ENCODE measurements around the gene NOSIP. TPM values are rescaled to one million over a fixed set of nuclear protein-coding genes. Genes with fewer than 3 reads are reported as not detected.

NOSIP gene
- total RNA-seq, 2 donors from 2014 or later: 70.6 to 75.2 TPM

DNA sequence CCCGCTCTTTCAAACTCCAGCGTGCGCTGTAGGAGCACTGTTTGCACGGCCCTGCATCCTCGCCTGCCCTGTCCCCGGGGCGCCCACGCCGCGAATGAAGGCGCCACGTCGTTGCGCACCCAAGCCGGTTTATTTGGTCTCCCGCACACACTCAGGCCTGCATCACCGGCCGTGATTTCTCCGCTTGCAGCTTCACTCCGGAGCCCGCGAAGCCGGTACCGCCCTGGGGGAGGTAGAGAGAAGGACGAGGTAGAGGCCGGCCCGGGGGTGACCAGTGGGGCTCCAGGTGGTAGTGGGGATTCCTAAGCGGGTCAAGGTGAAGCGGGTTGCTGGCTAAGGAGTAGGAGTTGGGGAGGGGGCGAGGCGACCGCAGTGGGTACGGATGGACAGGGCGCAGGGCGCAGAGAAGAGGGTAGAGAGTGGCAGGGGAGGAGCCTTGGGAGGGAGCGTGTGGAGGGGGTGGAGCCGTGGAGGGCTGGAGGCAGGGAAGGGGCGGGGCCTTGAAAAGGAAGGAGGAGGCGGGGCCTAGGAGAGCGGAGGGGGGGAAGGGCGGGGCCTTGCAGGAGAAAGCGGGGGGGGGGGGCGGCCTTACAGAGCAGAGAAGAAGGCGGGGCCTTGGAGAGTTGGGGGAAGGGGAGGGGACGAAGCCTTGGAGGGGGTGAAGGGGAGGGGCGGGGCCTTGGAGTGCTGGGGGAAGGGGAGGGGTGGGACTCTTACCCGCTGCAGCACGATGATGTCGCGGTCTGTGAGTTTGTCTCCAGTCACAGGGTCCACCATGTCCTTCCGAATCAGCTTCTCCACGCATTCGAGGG lies 24.6 kb downstream of the NOSIP start:
- Mint-ChIP-seq H3K27me3 (no peaks in the 10 kb centered on the region), H3K36me3 (peaks cover 9% of the 10 kb centered on the region), H3K27ac (peak overlapping the region in 1 of 2 donors; percentile 86), H3K4me1 (ENCODE audit: low read depth in 2 of 2) (peaks cover 28 to 38% of the 10 kb centered on the region in 2 donors), H3K4me3 (peak overlapping the region; percentile 90), H3K9me3 (no peaks in the 10 kb centered on the region)
- no peak for DNase-seq (ENCODE audit: low spot score)
- ATAC-seq: peak in 1 of 2 donors; percentile 57

DNA sequence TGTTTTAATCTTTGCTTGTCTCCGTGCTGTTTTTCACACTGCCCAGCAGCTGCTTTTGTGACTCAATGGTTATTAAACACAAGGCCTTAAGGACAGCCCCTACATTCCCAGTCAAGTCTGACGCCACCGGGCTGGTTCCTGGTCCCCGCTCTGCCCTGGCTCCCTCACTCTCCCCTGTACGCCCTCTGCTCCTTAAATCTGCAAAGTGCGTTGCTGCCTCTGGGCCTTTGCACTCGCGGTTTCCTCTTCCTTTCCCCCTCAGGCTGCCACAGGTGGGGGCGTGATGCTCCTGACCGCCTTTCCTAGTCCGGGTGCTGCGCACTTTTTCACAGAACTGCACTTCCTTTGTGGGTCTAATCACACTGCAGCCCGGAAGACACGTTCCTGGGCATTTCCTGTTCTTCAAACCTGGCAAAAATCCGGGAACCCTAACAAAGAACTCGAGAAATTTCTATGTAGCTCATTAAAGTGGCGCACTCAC lies 25.6 kb downstream of the NOSIP start:
- H3K27ac Mint-ChIP-seq: peak overlapping the region; percentile 86 to 87
- H3K9me3 Mint-ChIP-seq: no peaks in the 10 kb centered on the region
- DNase-seq (ENCODE audit: low spot score) (no peak), ATAC-seq (peak; percentile 63)
- peaks cover 9% of the 10 kb centered on the region for H3K36me3 Mint-ChIP-seq
- H3K27me3 Mint-ChIP-seq: no peaks in the 10 kb centered on the region
- peaks cover 20 to 27% of the 10 kb centered on the region in 2 donors for H3K4me1 Mint-ChIP-seq (ENCODE audit: low read depth in 2 of 2)
- peak overlapping the region; percentile 90 for H3K4me3 Mint-ChIP-seq

DNA sequence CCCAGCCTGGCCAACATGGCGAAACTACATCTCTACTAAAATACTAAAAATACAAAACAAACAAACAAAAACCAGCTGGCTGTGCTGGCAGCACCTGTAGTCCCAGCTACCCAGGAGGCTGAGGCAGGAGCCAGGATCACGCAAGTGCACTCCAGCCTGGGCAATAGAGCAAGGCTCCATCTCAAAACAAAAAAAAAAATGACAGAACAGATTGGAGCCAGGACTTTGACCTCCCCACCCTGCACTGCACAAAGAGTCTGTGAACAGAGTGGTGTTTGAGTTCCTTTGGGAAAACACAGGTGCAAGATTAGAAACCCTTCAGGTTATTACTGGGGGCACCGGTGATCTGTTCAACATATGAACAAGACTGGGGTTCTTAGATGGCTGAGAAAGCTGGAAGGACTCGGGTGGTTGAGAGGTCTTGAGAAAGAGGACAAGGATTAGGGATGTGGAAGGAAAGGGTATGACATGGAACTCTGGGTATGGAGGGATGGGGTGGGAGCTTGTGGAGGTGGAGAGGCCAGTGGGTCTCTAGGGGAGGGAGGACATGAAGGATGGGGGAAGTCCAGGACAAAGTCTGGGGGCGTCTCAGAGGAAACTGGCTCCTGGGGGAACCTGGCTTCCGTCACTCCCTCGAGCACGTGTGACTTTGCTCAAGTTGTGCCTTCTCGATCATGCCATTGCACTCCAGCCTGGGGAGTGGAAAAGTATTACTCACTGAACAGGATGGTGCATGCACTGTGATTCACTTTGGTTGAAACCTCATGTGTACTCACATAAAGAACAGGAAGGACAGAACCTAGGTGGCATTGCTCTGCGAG lies 26.7 kb downstream of the NOSIP start:
- ATAC-seq (peak; percentile 62 to 74), DNase-seq (ENCODE audit: low spot score) (no peak)
- H3K27me3 Mint-ChIP-seq: no peaks in the 10 kb centered on the region
- peak overlapping the region; percentile 57 for H3K4me3 Mint-ChIP-seq
- H3K36me3 Mint-ChIP-seq: peaks cover 9% of the 10 kb centered on the region
- H3K9me3 Mint-ChIP-seq: no peaks in the 10 kb centered on the region
- peaks cover 18 to 24% of the 10 kb centered on the region in 2 donors for H3K4me1 Mint-ChIP-seq (ENCODE audit: low read depth in 2 of 2)
- peak overlapping the region; percentile 86 to 87 for H3K27ac Mint-ChIP-seq

DNA sequence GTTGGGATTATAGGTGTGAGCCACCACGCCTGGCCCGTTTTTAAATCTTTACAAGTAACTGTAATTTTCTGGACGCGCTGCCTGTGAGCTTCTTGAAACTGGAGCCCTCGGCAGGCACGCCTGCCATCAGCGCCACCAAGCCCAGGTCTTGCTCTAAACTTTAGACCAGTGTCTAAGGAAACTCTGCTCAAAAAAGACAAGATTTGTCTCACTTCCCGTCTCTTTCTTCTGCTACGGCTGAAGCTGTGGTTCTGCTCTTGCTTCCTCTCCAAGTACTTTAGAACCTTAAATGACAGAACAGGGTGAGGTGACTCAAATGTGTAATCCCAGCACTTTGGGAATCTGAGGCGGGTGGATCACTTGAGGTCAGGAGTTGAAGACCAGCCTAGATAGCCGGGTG lies 27.6 kb downstream of the NOSIP start:
- no peak for ATAC-seq
- H3K4me1 Mint-ChIP-seq (ENCODE audit: low read depth in 2 of 2): peaks cover 18 to 24% of the 10 kb centered on the region in 2 donors
- H3K36me3 Mint-ChIP-seq: peaks cover 9% of the 10 kb centered on the region

DNA sequence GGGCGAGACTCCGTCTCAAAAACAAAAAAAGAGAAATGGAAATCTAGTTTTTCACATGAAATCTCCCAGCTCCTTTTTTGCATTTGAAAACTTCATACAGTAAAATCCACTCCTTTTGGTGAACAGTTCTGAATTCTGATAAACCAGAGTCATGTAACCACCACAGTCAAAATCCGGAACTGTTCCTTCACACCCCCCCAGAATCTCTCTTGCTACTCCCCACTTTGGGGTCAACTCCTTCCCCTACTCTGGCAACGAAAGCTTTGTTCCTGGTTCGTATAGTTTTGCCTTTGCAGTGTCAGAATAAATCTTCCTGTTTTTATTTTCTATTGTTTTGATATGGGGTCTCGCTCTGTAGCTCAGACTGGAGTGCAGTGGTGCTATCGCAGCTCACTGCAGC lies 28.8 kb downstream of the NOSIP start:
- Mint-ChIP-seq H3K36me3 (peaks cover 5% of the 10 kb centered on the region), H3K4me3 (no peak overlapping the region), H3K27me3 (no peaks in the 10 kb centered on the region), H3K27ac (no peak overlapping the region), H3K9me3 (no peaks in the 10 kb centered on the region), H3K4me1 (ENCODE audit: low read depth in 2 of 2) (peaks cover 23 to 24% of the 10 kb centered on the region in 2 donors)
- DNase-seq (ENCODE audit: low spot score): no peak
- no peak for ATAC-seq

More for the DNA sequence above, 27.6 kb downstream of the NOSIP start:
- Mint-ChIP-seq H3K27me3 (no peaks in the 10 kb centered on the region), H3K4me3 (peak overlapping the region; percentile 54), H3K27ac (peak overlapping the region; percentile 29 to 60), H3K9me3 (no peaks in the 10 kb centered on the region)
- no peak for DNase-seq (ENCODE audit: low spot score)

DNA sequence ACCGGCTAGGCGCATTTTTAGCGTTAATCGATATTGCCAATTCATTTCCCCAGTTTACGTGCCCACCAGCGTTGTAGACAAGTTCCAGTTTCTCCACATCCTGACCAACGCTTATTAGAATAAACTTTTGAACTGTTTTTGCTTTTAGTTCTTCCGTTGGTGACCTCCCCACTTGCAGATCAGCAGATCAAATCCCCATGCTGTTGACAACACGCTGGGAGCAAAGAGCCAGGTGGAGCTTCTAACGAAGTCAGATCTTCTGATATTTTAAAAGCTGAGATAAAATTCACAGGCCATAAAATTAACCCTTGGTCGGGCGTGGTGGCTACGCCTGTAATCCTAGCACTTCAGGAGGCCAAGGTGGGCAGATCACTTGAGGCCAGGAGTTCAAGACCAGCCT lies 31.3 kb downstream of the NOSIP start:
- Mint-ChIP-seq H3K9me3 (no peaks in the 10 kb centered on the region), H3K27me3 (no peaks in the 10 kb centered on the region), H3K36me3 (no peaks in the 10 kb centered on the region), H3K4me3 (no peak overlapping the region), H3K27ac (no peak overlapping the region), H3K4me1 (ENCODE audit: low read depth in 2 of 2) (peaks cover 10 to 20% of the 10 kb centered on the region in 2 donors)
- no peak for DNase-seq (ENCODE audit: low spot score)
- no peak for ATAC-seq

DNA sequence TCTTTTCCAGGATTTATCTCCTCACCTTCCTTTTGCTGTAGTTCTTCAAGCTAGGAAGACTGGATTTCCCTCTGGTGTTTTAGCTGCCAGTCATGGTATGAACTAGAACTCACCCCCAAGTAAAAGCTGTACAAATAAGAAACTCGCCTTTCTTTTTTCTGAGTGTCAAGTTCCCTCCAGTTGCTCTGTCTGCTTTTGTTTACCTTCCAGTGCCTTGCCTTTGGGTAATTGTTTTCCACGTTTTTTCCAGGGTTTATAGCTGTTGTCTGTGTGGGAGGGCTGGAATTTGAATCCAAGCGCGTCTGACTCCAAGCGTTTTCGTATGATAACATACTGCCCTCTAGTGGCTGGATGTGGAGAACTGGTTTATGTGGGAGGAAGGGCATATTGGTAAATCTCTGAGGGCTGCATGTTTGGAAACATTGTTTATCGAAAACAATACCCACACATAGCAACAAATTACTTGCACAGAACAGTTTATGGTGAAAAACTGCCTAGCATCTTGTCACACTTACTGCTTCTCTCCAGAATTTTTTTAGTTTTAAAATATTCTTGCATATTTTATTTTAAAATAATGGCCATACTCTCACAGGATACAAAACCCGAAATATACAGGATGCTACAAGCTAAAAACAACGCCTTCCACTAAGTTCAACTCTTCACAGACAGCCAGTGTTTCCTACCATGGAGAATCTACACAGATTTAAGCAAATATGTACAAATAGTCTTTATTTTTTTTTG lies 33.4 kb downstream of the NOSIP start:
- peak; percentile 70 to 77 for ATAC-seq
- Mint-ChIP-seq H3K4me1 (ENCODE audit: low read depth in 2 of 2) (peaks cover 3 to 12% of the 10 kb centered on the region in 2 donors), H3K36me3 (no peaks in the 10 kb centered on the region), H3K27me3 (no peaks in the 10 kb centered on the region), H3K9me3 (no peaks in the 10 kb centered on the region), H3K27ac (no peak overlapping the region), H3K4me3 (peak overlapping the region; percentile 48)
- DNase-seq (ENCODE audit: low spot score): peak; percentile 77

DNA sequence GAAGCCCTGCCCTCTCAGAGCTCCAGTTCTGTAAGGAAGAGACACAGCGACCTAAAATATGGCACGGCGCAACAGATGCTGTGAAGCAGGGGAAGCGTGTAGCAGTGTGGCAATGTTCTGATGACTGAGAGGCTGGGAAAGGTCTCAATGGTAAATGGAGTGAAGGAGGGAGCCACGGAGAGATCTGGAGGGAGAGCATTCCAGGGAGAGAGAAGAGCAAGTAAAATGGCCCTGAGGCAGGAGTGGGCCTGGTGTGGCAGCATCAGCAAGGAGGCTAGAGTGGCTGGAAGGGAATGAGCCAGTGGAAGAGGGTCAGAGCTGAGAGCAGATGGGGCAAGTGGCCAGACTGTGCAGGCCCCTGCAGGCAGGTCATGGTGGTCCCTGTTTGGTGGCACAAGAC lies 36.2 kb downstream of the NOSIP start:
- no peaks in the 10 kb centered on the region for H3K36me3 Mint-ChIP-seq
- H3K9me3 Mint-ChIP-seq: no peaks in the 10 kb centered on the region
- DNase-seq (ENCODE audit: low spot score) (no peak), ATAC-seq (peak in 1 of 2 donors; percentile 45)
- peaks cover 7 to 12% of the 10 kb centered on the region in 2 donors for H3K4me1 Mint-ChIP-seq (ENCODE audit: low read depth in 2 of 2)
- H3K27ac Mint-ChIP-seq: peak overlapping the region in 1 of 2 donors; percentile 20
- H3K27me3 Mint-ChIP-seq: peaks cover 0 to 3% of the 10 kb centered on the region in 2 donors
- H3K4me3 Mint-ChIP-seq: no peak overlapping the region

DNA sequence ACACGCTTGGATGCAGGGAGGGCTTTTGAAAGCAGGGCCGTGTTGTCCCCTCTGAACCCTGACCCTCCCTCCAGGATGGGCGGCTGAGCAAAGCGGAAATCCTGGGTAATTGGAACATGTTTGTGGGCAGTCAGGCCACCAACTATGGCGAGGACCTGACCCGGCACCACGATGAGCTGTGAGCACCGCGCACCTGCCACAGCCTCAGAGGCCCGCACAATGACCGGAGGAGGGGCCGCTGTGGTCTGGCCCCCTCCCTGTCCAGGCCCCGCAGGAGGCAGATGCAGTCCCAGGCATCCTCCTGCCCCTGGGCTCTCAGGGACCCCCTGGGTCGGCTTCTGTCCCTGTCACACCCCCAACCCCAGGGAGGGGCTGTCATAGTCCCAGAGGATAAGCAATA lies 37.3 kb downstream of the NOSIP start:
- ATAC-seq: no peak
- H3K4me3 Mint-ChIP-seq: no peak overlapping the region
- H3K27me3 Mint-ChIP-seq: peaks cover 0 to 3% of the 10 kb centered on the region in 2 donors
- no peaks in the 10 kb centered on the region for H3K9me3 Mint-ChIP-seq
- H3K4me1 Mint-ChIP-seq (ENCODE audit: low read depth in 2 of 2): peaks cover 7 to 12% of the 10 kb centered on the region in 2 donors
- DNase-seq (ENCODE audit: low spot score): no peak
- no peak overlapping the region for H3K27ac Mint-ChIP-seq
- no peaks in the 10 kb centered on the region for H3K36me3 Mint-ChIP-seq

DNA sequence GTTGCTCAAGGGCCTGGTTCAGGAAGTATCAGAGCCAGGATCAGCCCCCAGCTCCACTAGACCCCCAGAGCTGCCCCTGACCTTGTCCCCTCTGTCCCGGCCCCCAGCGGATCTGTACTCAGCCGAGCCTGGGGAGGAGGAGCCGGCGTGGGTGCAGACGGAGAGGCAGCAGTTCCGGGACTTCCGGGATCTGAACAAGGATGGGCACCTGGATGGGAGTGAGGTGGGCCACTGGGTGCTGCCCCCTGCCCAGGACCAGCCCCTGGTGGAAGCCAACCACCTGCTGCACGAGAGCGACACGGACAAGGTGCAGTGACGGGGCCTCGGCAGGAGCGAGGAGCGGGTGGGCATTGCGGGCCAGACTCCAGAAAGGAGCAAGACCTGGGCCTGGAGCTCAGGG lies 37.9 kb downstream of the NOSIP start:
- no peak for ATAC-seq
- H3K9me3 Mint-ChIP-seq: no peaks in the 10 kb centered on the region
- H3K27ac Mint-ChIP-seq: no peak overlapping the region
- no peaks in the 10 kb centered on the region for H3K36me3 Mint-ChIP-seq
- DNase-seq (ENCODE audit: low spot score): no peak
- no peak overlapping the region for H3K4me3 Mint-ChIP-seq
- peaks cover 7 to 12% of the 10 kb centered on the region in 2 donors for H3K4me1 Mint-ChIP-seq (ENCODE audit: low read depth in 2 of 2)
- H3K27me3 Mint-ChIP-seq: peaks cover 0 to 4% of the 10 kb centered on the region in 2 donors

DNA sequence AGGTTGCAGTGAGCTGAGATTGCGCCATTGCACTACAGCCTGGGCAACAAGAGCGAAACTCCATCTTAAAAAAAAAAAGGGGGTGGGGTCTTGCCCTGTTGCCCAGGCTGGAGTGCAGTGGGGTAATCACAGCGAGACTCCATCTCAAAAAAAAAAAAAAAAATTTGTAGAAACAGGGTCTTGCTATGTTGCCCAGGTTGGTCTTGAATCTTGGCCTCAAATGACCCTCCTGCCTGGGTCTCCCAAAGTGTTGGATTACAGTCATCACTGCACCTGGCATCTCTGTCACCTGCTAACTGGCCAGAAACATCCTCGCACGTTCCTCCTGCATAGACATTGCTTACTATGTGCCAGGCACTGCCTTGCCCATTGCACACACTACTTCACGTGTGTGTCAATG lies 38.4 kb downstream of the NOSIP start:
- H3K4me3 Mint-ChIP-seq: no peak overlapping the region

DNA sequence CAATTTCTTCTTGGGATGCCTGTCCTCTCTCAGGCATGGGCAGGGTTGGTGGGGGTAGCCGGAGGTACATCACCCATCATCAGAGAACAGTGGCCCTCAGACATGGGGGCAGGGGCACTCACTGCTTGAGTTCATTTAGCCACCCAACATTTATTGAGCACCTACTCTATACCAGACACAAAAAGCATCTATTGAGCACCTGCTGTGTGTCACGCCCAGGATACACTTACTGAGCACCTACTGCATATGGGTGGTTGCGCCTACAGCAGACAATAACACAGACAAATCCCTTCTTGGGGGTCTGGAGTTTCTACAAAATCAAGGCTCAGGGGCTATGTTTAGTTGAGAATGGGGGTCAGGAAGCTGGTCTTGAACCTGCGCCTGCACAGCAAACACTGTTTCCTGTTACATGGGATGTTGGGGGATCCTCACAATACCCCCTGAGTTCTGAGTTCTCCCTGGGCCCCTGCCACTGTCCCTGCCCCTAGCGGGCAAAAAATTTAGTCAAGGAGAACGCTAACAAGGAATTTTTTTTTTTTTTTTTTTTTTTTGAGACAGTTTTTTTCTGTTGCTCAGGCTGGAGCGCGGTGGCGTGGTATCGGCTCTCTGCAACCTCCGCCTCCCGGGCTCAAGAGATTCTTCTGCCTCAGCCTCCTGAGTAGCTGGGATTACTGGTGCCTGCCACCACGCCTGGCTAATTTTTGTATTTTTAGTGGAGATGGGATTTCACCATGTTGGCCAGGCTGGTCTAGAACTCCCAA lies 41.0 kb downstream of the NOSIP start:
- no peaks in the 10 kb centered on the region for H3K9me3 Mint-ChIP-seq
- H3K36me3 Mint-ChIP-seq: no peaks in the 10 kb centered on the region
- peaks cover 0 to 10% of the 10 kb centered on the region in 2 donors for H3K27me3 Mint-ChIP-seq
- no peak for ATAC-seq
- no peak for DNase-seq (ENCODE audit: low spot score)
- H3K4me3 Mint-ChIP-seq: no peak overlapping the region
- no peak overlapping the region for H3K27ac Mint-ChIP-seq
- H3K4me1 Mint-ChIP-seq (ENCODE audit: low read depth in 2 of 2): peaks cover 13% of the 10 kb centered on the region in 2 donors

More for the DNA sequence above, 38.4 kb downstream of the NOSIP start:
- peaks cover 5 to 10% of the 10 kb centered on the region in 2 donors for H3K4me1 Mint-ChIP-seq (ENCODE audit: low read depth in 2 of 2)
- H3K27me3 Mint-ChIP-seq: peaks cover 0 to 6% of the 10 kb centered on the region in 2 donors
- H3K9me3 Mint-ChIP-seq: no peaks in the 10 kb centered on the region
- no peaks in the 10 kb centered on the region for H3K36me3 Mint-ChIP-seq
- no peak overlapping the region for H3K27ac Mint-ChIP-seq
- DNase-seq (ENCODE audit: low spot score): no peak
- ATAC-seq: no peak

DNA sequence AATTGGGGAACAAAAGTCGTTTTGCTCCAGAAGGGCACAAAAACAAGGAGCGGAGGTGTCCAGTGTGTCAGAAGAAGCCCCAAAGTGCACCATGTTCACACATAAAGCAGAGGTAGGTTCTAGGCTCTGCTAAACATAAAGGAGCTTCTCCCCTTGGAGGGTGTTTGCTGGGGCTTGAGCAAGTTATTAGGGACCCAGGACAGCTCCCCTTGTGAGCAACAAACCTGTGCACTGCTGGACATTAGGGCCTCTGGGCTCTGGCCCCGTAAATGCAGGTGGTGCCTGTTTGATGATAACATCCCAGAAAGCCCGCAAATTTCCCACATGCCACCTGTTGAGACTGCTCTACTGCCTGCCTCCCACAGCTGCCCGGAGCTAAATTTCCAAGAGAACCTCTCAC lies 41.7 kb downstream of the NOSIP start:
- H3K36me3 Mint-ChIP-seq: no peaks in the 10 kb centered on the region
- H3K27ac Mint-ChIP-seq: no peak overlapping the region
- H3K27me3 Mint-ChIP-seq: peaks cover 0 to 10% of the 10 kb centered on the region in 2 donors
- H3K4me1 Mint-ChIP-seq (ENCODE audit: low read depth in 2 of 2): peaks cover 12 to 15% of the 10 kb centered on the region in 2 donors
- no peak overlapping the region for H3K4me3 Mint-ChIP-seq
- DNase-seq (ENCODE audit: low spot score) (no peak), ATAC-seq (no peak)
- H3K9me3 Mint-ChIP-seq: no peaks in the 10 kb centered on the region

Data from natural killer cell treated with Interleukin-12 subunit alpha and Interleukin-12 subunit beta and Interleukin-15 and Interleukin-18, amount 100 ng/mL, for 72 hours (primary cell).